Measurements from ENCODE around the gene EPYC. TPM values are rescaled to one million over a fixed set of nuclear protein-coding genes. Genes with fewer than 3 reads are reported as not detected.

The EPYC gene
- total RNA-seq, 1 experiment from 2014 or later, result not detected

DNA sequence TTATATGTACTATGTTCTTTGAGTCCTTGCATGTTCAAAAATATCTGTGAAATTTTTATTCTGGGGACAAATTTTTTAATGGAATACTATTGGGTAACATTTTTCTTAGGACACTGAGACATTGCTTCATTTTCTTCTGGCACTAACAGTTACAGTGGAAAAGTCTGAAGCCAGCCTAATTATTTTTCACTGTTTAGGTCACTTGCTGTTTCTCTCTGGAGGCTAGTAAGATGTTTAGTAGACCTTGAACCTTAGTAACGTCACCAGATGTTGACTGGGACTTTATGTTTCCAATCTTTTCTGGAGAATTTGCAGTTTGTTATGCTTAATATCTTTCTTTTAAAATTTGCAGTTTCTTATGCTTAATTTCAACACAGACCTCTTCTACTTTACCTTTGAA, 12.3 kb upstream of the EPYC start:
- no peak for TF ChIP-seq CTCF (IDR thresholded peaks at IDR 0.05; ENCODE audit: unreplicated experiment)
- Mint-ChIP-seq H3K27me3 (ENCODE audit: insufficient read depth, unreplicated experiment) (peaks cover 85% of the 10 kb centered on the region), H3K27ac (ENCODE audit: low read depth, unreplicated experiment) (no peak overlapping the region), H3K4me1 (ENCODE audit: insufficient read depth, unreplicated experiment) (no peaks in the 10 kb centered on the region), H3K9me3 (ENCODE audit: unreplicated experiment) (no peaks in the 10 kb centered on the region), H3K4me3 (ENCODE audit: unreplicated experiment) (no peak overlapping the region), H3K36me3 (ENCODE audit: insufficient read depth, unreplicated experiment) (no peaks in the 10 kb centered on the region)
- intact Hi-C loops (cut with micrococcal nuclease), result no loop called here
- DNase-seq (ENCODE audit: unreplicated experiment), result no peak
- no TSS peak for BruUV-seq (replicated peaks)
- POLR2A ChIA-PET, result no interaction called here
- CTCF ChIA-PET, result no interaction called here

- no peak for DNase-seq (ENCODE audit: unreplicated experiment)
- Mint-ChIP-seq H3K36me3 (ENCODE audit: insufficient read depth, unreplicated experiment) (no peaks in the 10 kb centered on the region), H3K9me3 (ENCODE audit: unreplicated experiment) (no peaks in the 10 kb centered on the region), H3K4me3 (ENCODE audit: unreplicated experiment) (no peak overlapping the region), H3K4me1 (ENCODE audit: insufficient read depth, unreplicated experiment) (no peaks in the 10 kb centered on the region), H3K27me3 (ENCODE audit: insufficient read depth, unreplicated experiment) (peaks cover 87% of the 10 kb centered on the region), H3K27ac (ENCODE audit: low read depth, unreplicated experiment) (no peak overlapping the region)
- TF ChIP-seq CTCF (IDR thresholded peaks at IDR 0.05; ENCODE audit: unreplicated experiment), result no peak
- POLR2A ChIA-PET, result interaction anchor here (0.6 kb wide), 1 partner anchor 27 kb away, joined by 3 read pairs; no protein-coding TSS in a partner anchor
- CTCF ChIA-PET, result interaction anchor here (0.6 to 1.1 kb wide), 3 partner anchors 30 to 352 kb away, joined by 3 read pairs; no protein-coding TSS in a partner anchor
- intact Hi-C loops (cut with micrococcal nuclease), result no loop called here
- no TSS peak for BruUV-seq (replicated peaks)
Measured at GRCh38 chr12:91009319-91009950, 4.7 kb upstream of the EPYC start.

DNA sequence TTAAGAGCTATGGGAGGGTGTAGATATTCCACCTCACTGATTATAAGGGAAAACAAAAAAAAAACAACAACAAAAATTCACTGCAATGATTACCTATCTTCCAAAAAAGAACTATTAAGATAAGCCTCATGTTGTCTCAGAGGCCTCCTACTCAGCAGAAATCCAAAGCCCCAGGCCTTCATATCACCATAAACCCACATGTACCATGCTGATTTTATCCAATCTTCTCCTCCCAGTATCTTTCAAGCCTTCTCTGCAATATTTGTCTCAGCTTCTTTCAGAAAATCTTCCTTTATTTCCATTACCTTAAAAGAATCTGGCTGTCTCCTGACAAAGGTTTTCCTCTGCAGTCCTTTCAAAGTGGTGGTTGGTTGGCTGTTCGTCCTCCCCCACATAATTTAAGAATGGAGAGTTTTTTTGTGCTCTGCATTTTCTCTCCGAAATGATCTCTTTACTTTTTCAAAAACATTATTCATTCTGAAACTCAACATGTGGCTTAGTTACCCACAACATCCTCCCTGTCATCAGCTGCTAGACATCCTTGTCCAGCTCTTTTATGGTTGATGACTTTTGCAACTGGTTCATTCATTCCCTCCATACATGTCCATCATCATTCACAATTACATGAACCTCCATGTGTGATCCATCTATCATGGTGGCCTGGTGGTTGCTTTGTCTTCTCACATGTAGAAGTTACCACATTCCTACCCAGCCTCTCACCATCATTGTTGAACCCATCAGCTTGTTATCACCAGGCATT, 2.9 kb upstream of the EPYC start:
- no TSS peak for BruUV-seq (replicated peaks)
- intact Hi-C loops (cut with micrococcal nuclease), result no loop called here
- Mint-ChIP-seq H3K27me3 (ENCODE audit: insufficient read depth, unreplicated experiment) (peaks cover 69% of the 10 kb centered on the region), H3K36me3 (ENCODE audit: insufficient read depth, unreplicated experiment) (no peaks in the 10 kb centered on the region), H3K27ac (ENCODE audit: low read depth, unreplicated experiment) (no peak overlapping the region), H3K4me1 (ENCODE audit: insufficient read depth, unreplicated experiment) (no peaks in the 10 kb centered on the region), H3K9me3 (ENCODE audit: unreplicated experiment) (no peaks in the 10 kb centered on the region), H3K4me3 (ENCODE audit: unreplicated experiment) (no peak overlapping the region)
- TF ChIP-seq CTCF (IDR thresholded peaks at IDR 0.05; ENCODE audit: unreplicated experiment), result no peak
- no peak for DNase-seq (ENCODE audit: unreplicated experiment)
- CTCF ChIA-PET, result interaction anchor here (0.6 kb wide), 3 partner anchors 10 to 366 kb away, joined by 3 to 6 read pairs (median 3); no protein-coding TSS in a partner anchor
- POLR2A ChIA-PET, result no interaction called here

- H3K4me1 Mint-ChIP-seq (ENCODE audit: insufficient read depth, unreplicated experiment), result no peaks in the 10 kb centered on the region
- H3K9me3 Mint-ChIP-seq (ENCODE audit: unreplicated experiment), result no peaks in the 10 kb centered on the region
- DNase-seq (ENCODE audit: unreplicated experiment), result no peak
- H3K27ac Mint-ChIP-seq (ENCODE audit: low read depth, unreplicated experiment), result no peak overlapping the region
- TF ChIP-seq CTCF (IDR thresholded peaks at IDR 0.05; ENCODE audit: unreplicated experiment), result no peak
- intact Hi-C loops (cut with micrococcal nuclease), result no loop called here
- CTCF ChIA-PET, result interaction anchor here (0.9 kb wide), 1 partner anchor 105 kb away, joined by 3 read pairs; no protein-coding TSS in a partner anchor
- H3K27me3 Mint-ChIP-seq (ENCODE audit: insufficient read depth, unreplicated experiment), result peaks cover 58% of the 10 kb centered on the region
- no peaks in the 10 kb centered on the region for H3K36me3 Mint-ChIP-seq (ENCODE audit: insufficient read depth, unreplicated experiment)
- POLR2A ChIA-PET, result interaction anchor here (0.6 kb wide), 1 partner anchor 810 kb away, joined by 3 read pairs; no protein-coding TSS in a partner anchor
- no peak overlapping the region for H3K4me3 Mint-ChIP-seq (ENCODE audit: unreplicated experiment)
- no TSS peak for BruUV-seq (replicated peaks)
Measured at GRCh38 chr12:91003737-91004136, 1.0 kb downstream of the EPYC start.
